ENCODE measurements around the gene PICALM. TPM values are rescaled to one million over a fixed set of nuclear protein-coding genes. Genes with fewer than 3 reads are reported as not detected.

The PICALM gene
- total and polyA plus RNA-seq, 2 of the 13 experiments (the other 11 are each of a cell fraction or from before 2014, with no cell fraction given) = 97.6 to 154 TPM

DNA sequence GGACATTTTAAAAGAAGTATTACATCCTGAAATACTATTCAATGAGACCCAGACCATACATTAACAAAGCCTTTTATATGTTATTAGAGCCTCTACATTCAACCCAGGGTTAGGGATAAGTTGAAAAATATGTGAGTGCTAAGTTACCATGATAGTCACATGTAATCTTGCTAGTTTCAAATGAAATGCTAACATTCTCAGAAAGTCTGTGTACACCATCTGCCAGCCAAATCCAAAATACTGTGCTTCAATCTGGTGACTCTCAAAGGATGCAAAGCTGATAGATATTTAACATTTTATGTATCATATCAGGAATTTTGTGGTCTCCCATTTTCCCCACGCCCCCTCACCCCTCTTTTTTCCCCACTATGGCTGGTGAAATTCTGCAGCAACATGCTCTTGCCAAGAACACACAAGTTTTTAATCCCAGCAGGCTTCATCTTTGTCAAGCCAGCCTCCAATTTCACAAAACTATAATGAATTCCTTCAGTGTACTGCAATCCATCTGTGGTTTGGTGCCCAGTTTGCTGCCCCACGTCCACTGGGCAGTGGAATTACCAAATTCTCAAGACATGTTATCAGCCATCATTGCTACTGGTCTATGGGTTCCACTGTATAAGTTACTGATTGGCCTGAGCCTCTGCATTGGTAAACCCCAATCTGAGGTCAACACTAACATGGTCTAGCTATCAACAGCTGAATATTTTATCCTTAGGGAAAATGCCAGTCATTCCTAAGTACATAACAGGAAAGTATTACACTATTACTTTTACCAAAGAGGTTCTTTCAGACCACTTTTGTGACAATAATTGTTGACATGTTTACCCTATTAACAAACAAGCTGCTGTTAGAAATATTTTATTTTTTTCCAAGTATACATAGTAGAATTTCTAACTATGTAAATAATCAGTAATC, 1.5 kb upstream of the PICALM start:
- H2AFZ ChIP-seq (ENCODE audit: low read length) = no peak overlapping the region
- peaks cover 17% of the 10 kb centered on the region for H3K4me1 ChIP-seq (ENCODE audit: insufficient read depth, low read length)
- H4K20me1 ChIP-seq (ENCODE audit: insufficient read depth, low read length) = peaks cover 22% of the 10 kb centered on the region
- H3K27me3 ChIP-seq (ENCODE audit: control insufficient read depth in 1 of 2, insufficient read depth in 2 of 2, low read length in 2 of 2) = peaks cover 0 to 5% of the 10 kb centered on the region in 2 experiments; a peak in 1 of 5 replicates
- CTCF ChIA-PET (ENCODE audit: low intra/inter-chr PET ratio, low total read pairs) = no interaction called here
- BruUV-seq (replicated peaks) = no TSS peak
- H3K27ac ChIP-seq (ENCODE audit: extremely low read length, insufficient read depth, low read length) = no peak overlapping the region
- DNase-seq (ENCODE audit: low spot score) (no peak), ATAC-seq (no peak), FAIRE-seq (no peak)
- peaks cover 32% of the 10 kb centered on the region for H3K79me2 ChIP-seq (ENCODE audit: insufficient read depth, low read length)
- peak overlapping the region; percentile 86 for H3K9ac ChIP-seq (ENCODE audit: insufficient read depth, low read depth, low read length)
- TF ChIP-seq ZNF644 (CRISPR knock-in tag; IDR thresholded peaks at IDR 0.05; ENCODE audit: low read depth) (no peak), ZNF136 (CRISPR knock-in tag; IDR thresholded peaks at IDR 0.05; ENCODE audit: low read depth) (no peak), MYC (CRISPR knock-in tag; IDR thresholded peaks at IDR 0.05; ENCODE audit: borderline replicate concordance) (no peak)
- intact Hi-C loops (cut with micrococcal nuclease; ENCODE audit: unreplicated experiment) = no loop called here
- H3K4me2 ChIP-seq (ENCODE audit: low read depth, low read length) = peak overlapping the region; percentile 95
- no peaks in the 10 kb centered on the region for H3K9me3 ChIP-seq (ENCODE audit: low read length)
- 67% methylated on average over 2 of the region's 2 CpGs for WGBS (ENCODE audit: low lambda C conversion rate)
- in situ Hi-C loops (cut with HindIII; ENCODE audit: extremely low pct_ligation_motif_present, low pct_unique_long_range_greater_than_20kb) = no loop called here
- no peaks in the 10 kb centered on the region for H3K36me3 ChIP-seq (replicated peaks in 1 of 2; ENCODE audit: control insufficient read depth in 1 of 2, insufficient read depth in 2 of 2, low read length in 2 of 2)
- peak overlapping the region; percentile 49 to 99 (median 83); a peak in 5 of 6 replicates for H3K4me3 ChIP-seq (replicated peaks in 1 of 3; ENCODE audit: insufficient read depth in 1 of 3, low read depth in 2 of 3, low read length in 3 of 3)
- POLR2A ChIA-PET = interaction anchor here (1.2 to 2.2 kb wide), 7 partner anchors 47 to 215 kb away, joined by 3 to 11 read pairs (median 5); partner anchors contain the start of genes CCDC83 and EED

DNA sequence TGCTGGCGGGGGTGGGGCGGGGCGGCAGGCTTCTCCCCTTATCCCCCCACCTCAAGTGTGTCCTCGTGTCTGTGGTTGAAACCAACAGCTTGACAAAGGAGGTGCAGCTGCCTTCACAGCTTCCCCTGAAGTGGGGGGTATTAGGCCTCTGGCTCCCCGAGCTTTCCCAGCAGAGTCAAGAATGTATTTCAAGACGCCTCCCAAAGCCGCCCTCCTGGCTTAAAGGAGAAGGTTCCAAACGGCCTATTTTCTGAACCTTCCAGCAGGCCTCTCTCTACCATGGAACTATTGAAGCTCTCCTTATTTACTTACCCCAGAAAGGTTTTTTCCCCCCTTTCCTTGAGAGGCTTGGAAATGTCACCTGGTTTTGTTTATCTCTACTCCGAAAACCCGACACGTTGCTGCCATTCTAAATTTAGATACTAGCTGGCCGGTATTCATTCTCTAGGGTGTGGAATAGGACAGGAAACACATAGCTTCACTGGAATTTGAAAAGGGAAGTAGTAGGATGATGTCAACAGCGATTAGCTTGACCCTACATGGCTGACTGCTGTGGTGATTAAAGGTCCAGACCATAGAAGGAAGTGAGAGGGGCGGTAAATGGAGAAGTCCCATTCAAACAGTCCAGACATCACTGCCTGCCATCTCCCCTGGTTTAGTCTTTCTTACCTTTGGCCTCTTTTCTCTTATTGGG, 671 bp upstream of the PICALM start:
- Histone ChIP-seq H2AFZ (ENCODE audit: low read length) (peak overlapping the region; percentile 58), H4K20me1 (ENCODE audit: insufficient read depth, low read length) (peaks cover 30% of the 10 kb centered on the region), H3K4me2 (ENCODE audit: low read depth, low read length) (peak overlapping the region; percentile 95), H3K36me3 (replicated peaks in 1 of 2; ENCODE audit: control insufficient read depth in 1 of 2, insufficient read depth in 2 of 2, low read length in 2 of 2) (no peaks in the 10 kb centered on the region), H3K27me3 (ENCODE audit: control insufficient read depth in 1 of 2, insufficient read depth in 2 of 2, low read length in 2 of 2) (peaks cover 0 to 5% of the 10 kb centered on the region in 2 experiments; a peak in 1 of 5 replicates), H3K9ac (ENCODE audit: insufficient read depth, low read depth, low read length) (peak overlapping the region; percentile 86), H3K4me3 (replicated peaks in 1 of 3; ENCODE audit: insufficient read depth in 1 of 3, low read depth in 2 of 3, low read length in 3 of 3) (peak overlapping the region; percentile 49 to 99 (median 83)), H3K27ac (ENCODE audit: extremely low read length, insufficient read depth, low read length) (peak overlapping the region; percentile 86), H3K4me1 (ENCODE audit: insufficient read depth, low read length) (peaks cover 26% of the 10 kb centered on the region), H3K9me3 (ENCODE audit: low read length) (no peaks in the 10 kb centered on the region), H3K79me2 (ENCODE audit: insufficient read depth, low read length) (peaks cover 41% of the 10 kb centered on the region)
- intact Hi-C loops (cut with micrococcal nuclease; ENCODE audit: unreplicated experiment) = loop anchor here (2.0 to 10.0 kb wide), 3 partner anchors 123 to 445 kb away; partner anchors contain the start of genes DLG2 and TMEM126B
- WGBS (ENCODE audit: low lambda C conversion rate) = under 1% methylated on average over 7 of the region's 14 CpGs
- POLR2A ChIA-PET = interaction anchor here (0.7 to 2.2 kb wide), 17 partner anchors 14 to 422 kb away, joined by 3 to 11 read pairs (median 5); partner anchors contain the start of genes CCDC83, EED and TMEM126A
- DNase-seq (ENCODE audit: low spot score) = peak; percentile 76
- in situ Hi-C loops (cut with HindIII; ENCODE audit: extremely low pct_ligation_motif_present, low pct_unique_long_range_greater_than_20kb) = no loop called here
- no peak for FAIRE-seq
- CTCF ChIA-PET (ENCODE audit: low intra/inter-chr PET ratio, low total read pairs) = no interaction called here
- ATAC-seq = peak; percentile 37
- TSS peak; percentile 98 for BruUV-seq (replicated peaks)
- TF ChIP-seq BRCA1 (CRISPR knock-in tag; IDR thresholded peaks at IDR 0.05) (no peak), ZMYM2 (CRISPR knock-in tag; IDR thresholded peaks at IDR 0.05) (no peak), MIER3 (CRISPR knock-in tag; IDR thresholded peaks at IDR 0.05; ENCODE audit: borderline replicate concordance) (no peak), GLI4 (CRISPR knock-in tag; IDR thresholded peaks at IDR 0.05; ENCODE audit: borderline replicate concordance) (no peak), SATB2 (CRISPR knock-in tag; IDR thresholded peaks at IDR 0.05) (no peak), TCF12 (IDR thresholded peaks at IDR 0.05) (no peak), TCF12 (CRISPR knock-in tag; IDR thresholded peaks at IDR 0.05) (no peak), ZNF251 (CRISPR knock-in tag; IDR thresholded peaks at IDR 0.05) (no peak), TOE1 (CRISPR knock-in tag; IDR thresholded peaks at IDR 0.05) (no peak), MZF1 (CRISPR knock-in tag; IDR thresholded peaks at IDR 0.05; ENCODE audit: borderline replicate concordance) (no peak)
- TF ChIP-seq, protein P1, sequence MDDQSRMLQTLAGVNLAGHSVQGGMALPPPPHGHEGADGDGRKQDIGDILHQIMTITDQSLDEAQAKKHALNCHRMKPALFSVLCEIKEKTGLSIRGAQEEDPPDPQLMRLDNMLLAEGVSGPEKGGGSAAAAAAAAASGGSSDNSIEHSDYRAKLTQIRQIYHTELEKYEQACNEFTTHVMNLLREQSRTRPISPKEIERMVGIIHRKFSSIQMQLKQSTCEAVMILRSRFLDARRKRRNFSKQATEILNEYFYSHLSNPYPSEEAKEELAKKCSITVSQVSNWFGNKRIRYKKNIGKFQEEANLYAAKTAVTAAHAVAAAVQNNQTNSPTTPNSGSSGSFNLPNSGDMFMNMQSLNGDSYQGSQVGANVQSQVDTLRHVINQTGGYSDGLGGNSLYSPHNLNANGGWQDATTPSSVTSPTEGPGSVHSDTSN (CRISPR knock-in tag; IDR thresholded peaks at IDR 0.05; ENCODE audit: borderline replicate concordance) = no peak
- TF ChIP-seq, protein P2, sequence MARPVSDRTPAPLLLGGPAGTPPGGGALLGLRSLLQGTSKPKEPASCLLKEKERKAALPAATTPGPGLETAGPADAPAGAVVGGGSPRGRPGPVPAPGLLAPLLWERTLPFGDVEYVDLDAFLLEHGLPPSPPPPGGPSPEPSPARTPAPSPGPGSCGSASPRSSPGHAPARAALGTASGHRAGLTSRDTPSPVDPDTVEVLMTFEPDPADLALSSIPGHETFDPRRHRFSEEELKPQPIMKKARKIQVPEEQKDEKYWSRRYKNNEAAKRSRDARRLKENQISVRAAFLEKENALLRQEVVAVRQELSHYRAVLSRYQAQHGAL (CRISPR knock-in tag; IDR thresholded peaks at IDR 0.05; ENCODE audit: not compliant biosample characterization) = no peak
